Ascending aorta (tissue), 2 donors: Measurements from ENCODE around the gene PRDM5. TPM values are rescaled to one million over a fixed set of nuclear protein-coding genes. Genes with fewer than 3 reads are reported as not detected.
"Not testable (repeated sequence)": the region's sequence is repeated elsewhere in the genome, so short reads cannot be mapped to it uniquely, and the experiment has no call there.

Experiments
- DNase-seq, 2 donors: peaks; one replicate each; pipeline ENCODE4 v3.0.0-alpha.2; 2019; ENCODE audit warnings: low spot score in 2 of 2
- H3K27ac ChIP-seq, 2 donors: fragments of 200-600 bp; sonication (generic); one replicate each; pipeline ENCODE4 v1.5.1; 2016 to 2017; ENCODE audit warnings: mild to moderate bottlenecking in 1 of 2
- H3K27me3 ChIP-seq: fragments of 200-600 bp; sonication (generic); one replicate; pipeline ENCODE4 v1.5.1; 2017
- H3K36me3 ChIP-seq, 2 donors: fragments of 200-600 bp; sonication (generic); one replicate each; pipeline ENCODE4 v1.5.1; 2016
- H3K4me1 ChIP-seq, 2 donors: fragments of 200-600 bp; sonication (generic); one replicate each; pipeline ENCODE4 v1.5.1; 2016 to 2017; ENCODE audit warnings: mild to moderate bottlenecking in 1 of 2
- H3K4me3 ChIP-seq, 2 donors: fragments of 200-600 bp; sonication (generic); one replicate each; pipeline ENCODE4 v1.5.1; 2016 to 2017; ENCODE audit warnings: mild to moderate bottlenecking in 1 of 2
- H3K9me3 ChIP-seq, 2 donors: fragments of 200-600 bp; sonication (generic); one replicate each; pipeline ENCODE4 v1.5.1; 2016
- CTCF ChIP-seq, 3 experiments: fragments of 200-600 bp in 2 of 3; fragments of 450-650 bp in 1 of 3; sonication (generic) in 2 of 3; IDR thresholded peaks; one replicate each; pipeline ENCODE4 v1.5.1; 2016 to 2019; ENCODE audit warnings: antibody characterized with exemption in 3 of 3, mild to moderate bottlenecking in 1 of 3, moderate library complexity in 1 of 3
- intact Hi-C: fragments of 100-400 bp; cut with DNase I; formaldehyde crosslinking; loops from one replicate; pipeline ENCODE4 v1.15.1; 2023
- total RNA-seq: library from RNA; depleted of rRNA; stranded (reverse); fragments of >200 nt; gene quantifications from one replicate; pipeline ENCODE4 v1.1.0, GENCODE V29; 2016

PRDM5 gene
- total RNA-seq, 1 donor from 2014 or later = 14.9 TPM

GRCh38 chr4:120653804-120654573, 268.5 kb downstream of the PRDM5 start:
- no peak for TF ChIP-seq CTCF (IDR thresholded peaks at IDR 0.05)
- intact Hi-C loops = no loop called here

GRCh38 chr4:120648336-120648735, 274.2 kb downstream of the PRDM5 start:
- DNase-seq, H3K36me3 ChIP-seq, H3K27ac ChIP-seq, H3K4me1 ChIP-seq, H3K4me3 ChIP-seq, H3K9me3 ChIP-seq, H3K27me3 ChIP-seq, intact Hi-C loops: not testable (repeated sequence)

More at GRCh38 chr4:120653804-120654573, 268.5 kb downstream of the PRDM5 start:
- Histone ChIP-seq H3K4me3 (no peak overlapping the region), H3K4me1 (no peaks in the 10 kb centered on the region), H3K9me3 (no peaks in the 10 kb centered on the region), H3K36me3 (no peaks in the 10 kb centered on the region), H3K27ac (no peak overlapping the region), H3K27me3 (no peaks in the 10 kb centered on the region)
- no peak for DNase-seq

Other genes starting within 250 kb of the PRDM5 start
- gene NDNF, start 149.8 kb upstream of the PRDM5 start, total RNA-seq = 1.9 TPM
- not detected for gene TNIP3, start 241.6 kb upstream of the PRDM5 start, total RNA-seq